ENCODE data around the gene CCIN. TPM values are rescaled to one million over a fixed set of nuclear protein-coding genes. Genes with fewer than 3 reads are reported as not detected.

CCIN gene
- polyA plus RNA-seq, 1 of the 3 experiments (the other 2 are of a cell fraction) = 0.54 TPM

DNA sequence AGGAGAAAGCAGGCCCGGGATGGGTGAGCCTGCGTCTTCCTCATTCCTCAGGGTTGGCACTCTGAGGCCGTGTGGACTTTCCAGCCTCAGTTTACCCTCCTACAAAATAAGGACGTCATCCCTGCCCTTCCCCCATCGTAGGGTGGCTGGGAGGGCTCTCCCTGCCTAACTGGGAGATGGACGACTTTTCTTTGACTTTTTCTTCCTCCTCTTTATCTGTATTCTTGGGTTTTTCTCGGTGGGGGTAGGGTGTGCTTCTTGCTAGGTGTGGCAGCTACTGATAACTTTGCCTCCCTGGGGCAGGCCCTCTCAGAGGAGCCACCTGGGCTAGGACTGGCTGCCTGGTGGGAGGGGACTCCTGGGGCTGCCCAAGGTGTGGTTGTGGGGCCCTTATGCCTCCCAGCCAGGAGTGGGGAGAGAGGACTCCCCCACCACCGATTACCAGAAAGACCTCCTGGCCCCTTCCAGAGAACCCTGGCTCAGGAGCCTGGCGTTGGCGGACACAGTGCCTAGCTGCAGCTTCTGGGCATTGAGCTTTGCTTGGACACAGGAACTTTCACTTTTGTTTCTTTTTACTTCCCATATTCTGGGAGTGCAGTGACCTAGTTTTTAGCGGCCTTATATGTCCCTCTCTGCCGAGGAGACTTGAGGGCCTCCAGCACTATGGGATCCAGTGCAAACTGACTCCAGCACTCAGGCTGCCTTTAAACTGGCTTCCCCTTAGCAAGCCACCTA lies 26.5 kb upstream of the CCIN start:
- TF ChIP-seq RXRA (IDR thresholded peaks at IDR 0.05; ENCODE audit: borderline replicate concordance, low read depth) = no peak
- no peak for TF ChIP-seq RAD21 (IDR thresholded peaks at IDR 0.05; ENCODE audit: low read length)
- no peak for TF ChIP-seq ELF1 (IDR thresholded peaks at IDR 0.05)
- TF ChIP-seq, protein P1, sequence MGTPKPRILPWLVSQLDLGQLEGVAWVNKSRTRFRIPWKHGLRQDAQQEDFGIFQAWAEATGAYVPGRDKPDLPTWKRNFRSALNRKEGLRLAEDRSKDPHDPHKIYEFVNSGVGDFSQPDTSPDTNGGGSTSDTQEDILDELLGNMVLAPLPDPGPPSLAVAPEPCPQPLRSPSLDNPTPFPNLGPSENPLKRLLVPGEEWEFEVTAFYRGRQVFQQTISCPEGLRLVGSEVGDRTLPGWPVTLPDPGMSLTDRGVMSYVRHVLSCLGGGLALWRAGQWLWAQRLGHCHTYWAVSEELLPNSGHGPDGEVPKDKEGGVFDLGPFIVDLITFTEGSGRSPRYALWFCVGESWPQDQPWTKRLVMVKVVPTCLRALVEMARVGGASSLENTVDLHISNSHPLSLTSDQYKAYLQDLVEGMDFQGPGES (IDR thresholded peaks at IDR 0.05; ENCODE audit: low read depth, low read length) = no peak
- no peak for TF ChIP-seq FOXM1 (IDR thresholded peaks at IDR 0.05; ENCODE audit: low read depth)
- TF ChIP-seq, protein P2, sequence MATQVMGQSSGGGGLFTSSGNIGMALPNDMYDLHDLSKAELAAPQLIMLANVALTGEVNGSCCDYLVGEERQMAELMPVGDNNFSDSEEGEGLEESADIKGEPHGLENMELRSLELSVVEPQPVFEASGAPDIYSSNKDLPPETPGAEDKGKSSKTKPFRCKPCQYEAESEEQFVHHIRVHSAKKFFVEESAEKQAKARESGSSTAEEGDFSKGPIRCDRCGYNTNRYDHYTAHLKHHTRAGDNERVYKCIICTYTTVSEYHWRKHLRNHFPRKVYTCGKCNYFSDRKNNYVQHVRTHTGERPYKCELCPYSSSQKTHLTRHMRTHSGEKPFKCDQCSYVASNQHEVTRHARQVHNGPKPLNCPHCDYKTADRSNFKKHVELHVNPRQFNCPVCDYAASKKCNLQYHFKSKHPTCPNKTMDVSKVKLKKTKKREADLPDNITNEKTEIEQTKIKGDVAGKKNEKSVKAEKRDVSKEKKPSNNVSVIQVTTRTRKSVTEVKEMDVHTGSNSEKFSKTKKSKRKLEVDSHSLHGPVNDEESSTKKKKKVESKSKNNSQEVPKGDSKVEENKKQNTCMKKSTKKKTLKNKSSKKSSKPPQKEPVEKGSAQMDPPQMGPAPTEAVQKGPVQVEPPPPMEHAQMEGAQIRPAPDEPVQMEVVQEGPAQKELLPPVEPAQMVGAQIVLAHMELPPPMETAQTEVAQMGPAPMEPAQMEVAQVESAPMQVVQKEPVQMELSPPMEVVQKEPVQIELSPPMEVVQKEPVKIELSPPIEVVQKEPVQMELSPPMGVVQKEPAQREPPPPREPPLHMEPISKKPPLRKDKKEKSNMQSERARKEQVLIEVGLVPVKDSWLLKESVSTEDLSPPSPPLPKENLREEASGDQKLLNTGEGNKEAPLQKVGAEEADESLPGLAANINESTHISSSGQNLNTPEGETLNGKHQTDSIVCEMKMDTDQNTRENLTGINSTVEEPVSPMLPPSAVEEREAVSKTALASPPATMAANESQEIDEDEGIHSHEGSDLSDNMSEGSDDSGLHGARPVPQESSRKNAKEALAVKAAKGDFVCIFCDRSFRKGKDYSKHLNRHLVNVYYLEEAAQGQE (IDR thresholded peaks at IDR 0.05; ENCODE audit: low read depth, low read length) = no peak
- TF ChIP-seq POLR2AphosphoS5 (IDR thresholded peaks at IDR 0.05; ENCODE audit: low read depth, low read length) = no peak
- TF ChIP-seq GABPA (IDR thresholded peaks at IDR 0.05; ENCODE audit: low read depth) = no peak
- TF ChIP-seq TAF1 (IDR thresholded peaks at IDR 0.05; ENCODE audit: borderline replicate concordance, low read depth, low read length) = no peak
- TF ChIP-seq NRF1 (IDR thresholded peaks at IDR 0.05; ENCODE audit: low read depth, low read length) = no peak
- TF ChIP-seq, protein P3, sequence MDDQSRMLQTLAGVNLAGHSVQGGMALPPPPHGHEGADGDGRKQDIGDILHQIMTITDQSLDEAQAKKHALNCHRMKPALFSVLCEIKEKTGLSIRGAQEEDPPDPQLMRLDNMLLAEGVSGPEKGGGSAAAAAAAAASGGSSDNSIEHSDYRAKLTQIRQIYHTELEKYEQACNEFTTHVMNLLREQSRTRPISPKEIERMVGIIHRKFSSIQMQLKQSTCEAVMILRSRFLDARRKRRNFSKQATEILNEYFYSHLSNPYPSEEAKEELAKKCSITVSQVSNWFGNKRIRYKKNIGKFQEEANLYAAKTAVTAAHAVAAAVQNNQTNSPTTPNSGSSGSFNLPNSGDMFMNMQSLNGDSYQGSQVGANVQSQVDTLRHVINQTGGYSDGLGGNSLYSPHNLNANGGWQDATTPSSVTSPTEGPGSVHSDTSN (IDR thresholded peaks at IDR 0.05) = no peak
- TF ChIP-seq SMC3 (IDR thresholded peaks at IDR 0.05; ENCODE audit: low read depth, low read length) = no peak
- Histone ChIP-seq H3K9ac (no peak overlapping the region), H2AFZ (ENCODE audit: low read depth) (no peak overlapping the region), H3K4me1 (ENCODE audit: control insufficient read depth in 1 of 2, insufficient read depth in 2 of 2, low read depth in 1 of 2, low read length in 1 of 2) (peaks cover 1 to 14% of the 10 kb centered on the region in 2 experiments; a peak in 2 of 4 replicates), H3F3A (replicated peaks; ENCODE audit: insufficient read depth) (peaks cover 7% of the 10 kb centered on the region), H3K79me2 (ENCODE audit: insufficient read depth) (peaks cover 41% of the 10 kb centered on the region), H3K4me2 (no peak overlapping the region), H3K9me3 (no peaks in the 10 kb centered on the region), H3K27me3 (ENCODE audit: insufficient read depth) (no peaks in the 10 kb centered on the region), H3K36me3 (replicated peaks in 1 of 2; ENCODE audit: control insufficient read depth in 1 of 2, insufficient read depth in 2 of 2, low read length in 1 of 2) (peaks cover 0 to 23% of the 10 kb centered on the region in 2 experiments), H3K27ac (ENCODE audit: low read depth in 2 of 2, low read length in 1 of 2) (no peak overlapping the region), H3K9me2 (no peaks in the 10 kb centered on the region), H3K4me3 (ENCODE audit: low read depth in 2 of 2, low read length in 1 of 2) (no peak overlapping the region), H4K20me1 (ENCODE audit: insufficient read depth) (peaks cover 8% of the 10 kb centered on the region)
- ChIA-PET CTCF (interaction anchor here (0.6 to 8.1 kb wide), 2 partner anchors 24 to 187 kb away, joined by 3 to 113 read pairs; partner anchors contain the start of gene CCIN), POLR2A (no interaction called here)
- WGBS (ENCODE audit: low lambda C conversion rate) = 88% methylated on average over 11 of the region's 12 CpGs
- no peak for DNase-seq

All from SK-N-SH (cell line).